Keratinocyte (primary cell): ENCODE results near the gene ZBTB46. TPM values are rescaled to one million over a fixed set of nuclear protein-coding genes. Genes with fewer than 3 reads are reported as not detected.

Experiments
- DNase-seq: peaks from one replicate; pipeline ENCODE4 v3.0.0-alpha.2; 2011; ENCODE audit warnings: low read depth, missing footprints, low spot score
- FAIRE-seq: peaks from 2 replicates; lab custom pipeline; 2011; peaks lifted over from hg19 to GRCh38; lab: Jason Lieb, UNC
- H2AFZ ChIP-seq: 2 replicates; pipeline ENCODE4 v1.6.0; 2012; ENCODE audit warnings: low read length, control low read depth, inconsistent platforms; ENCODE audit not compliant: control insufficient read depth
- H3K27ac ChIP-seq: 2 replicates; pipeline ENCODE4 v1.5.1; 2011; ENCODE audit warnings: low read length; ENCODE audit not compliant: control insufficient read depth, insufficient read depth
- H3K27me3 ChIP-seq: 3 replicates; pipeline ENCODE4 v1.6.0; 2011; ENCODE audit warnings: low read length; ENCODE audit not compliant: control insufficient read depth, insufficient read depth; ENCODE audit errors: extremely low read depth
- H3K36me3 ChIP-seq, 2 experiments: 2 replicates in 1 of 2; 3 replicates in 1 of 2; pipeline ENCODE4 v1.5.1; 2011; ENCODE audit warnings: low read length in 2 of 2, mild to moderate bottlenecking in 1 of 2; ENCODE audit not compliant: control insufficient read depth in 2 of 2, insufficient read depth in 2 of 2; ENCODE audit errors: extremely low read depth in 1 of 2
- H3K4me1 ChIP-seq: 3 replicates; pipeline ENCODE4 v1.5.1; 2011; ENCODE audit warnings: low read length; ENCODE audit not compliant: control insufficient read depth, insufficient read depth; ENCODE audit errors: extremely low read depth
- H3K4me2 ChIP-seq: 3 replicates; pipeline ENCODE4 v1.6.0; 2011; ENCODE audit warnings: low read depth, low read length; ENCODE audit not compliant: control insufficient read depth, insufficient read depth; ENCODE audit errors: extremely low read depth
- H3K4me3 ChIP-seq, 3 experiments: fragments of 200-600 bp in 1 of 3; sonication (generic) in 1 of 3; 2 replicates in 2 of 3; 3 replicates in 1 of 3; pipeline ENCODE4 v1.5.1; 2011 to 2016; ENCODE audit warnings: low read length in 3 of 3, mild to moderate bottlenecking in 3 of 3, control low read depth in 2 of 3, inconsistent platforms in 1 of 3, low read depth in 1 of 3, mixed read lengths in 1 of 3, mixed run types in 1 of 3, moderate library complexity in 1 of 3; ENCODE audit not compliant: control insufficient read depth in 2 of 3, insufficient read depth in 2 of 3; ENCODE audit errors: extremely low read depth in 1 of 3
- H3K79me2 ChIP-seq: 2 replicates; pipeline ENCODE4 v1.6.0; 2012; ENCODE audit warnings: low read length; ENCODE audit not compliant: control insufficient read depth, insufficient read depth
- H3K9ac ChIP-seq: 3 replicates; pipeline ENCODE4 v1.6.0; 2011; ENCODE audit warnings: low read length; ENCODE audit not compliant: control insufficient read depth, insufficient read depth; ENCODE audit errors: extremely low read depth
- H3K9me1 ChIP-seq: 3 replicates; pipeline ENCODE4 v1.6.0; 2011; ENCODE audit warnings: low read length; ENCODE audit not compliant: control insufficient read depth, insufficient read depth; ENCODE audit errors: extremely low read depth
- H3K9me3 ChIP-seq: 2 replicates; pipeline ENCODE4 v1.5.1; 2012; ENCODE audit warnings: low read depth, low read length; ENCODE audit not compliant: control insufficient read depth
- H4K20me1 ChIP-seq: 3 replicates; pipeline ENCODE4 v1.6.0; 2011; ENCODE audit warnings: low read length; ENCODE audit not compliant: control insufficient read depth, insufficient read depth; ENCODE audit errors: extremely low read depth
- EZH2 ChIP-seq: IDR thresholded peaks from one replicate; pipeline ENCODE4 v1.6.1; 2012; ENCODE audit warnings: inconsistent platforms, mild to moderate bottlenecking, low read length, moderate library complexity
- dilution Hi-C: fragments of 300-500 bp; cut with MboI; formaldehyde crosslinking; loops from one replicate; pipeline ENCODE4 v1.7.0; 2020; ENCODE audit warnings: low sequenced_read_pairs; ENCODE audit not compliant: extremely low pct_ligation_motif_present
- polyA plus RNA-seq, 5 experiments: library from polyadenylated mRNA; depleted of rRNA in 3 of 5; stranded (reverse) in 3 of 5; stranded (forward) in 1 of 5; unstranded in 1 of 5; fragments of >200 nt; gene quantifications; 1 replicate in 1 of 5; 2 replicates in 3 of 5; 3 replicates in 1 of 5; pipeline versions ENCODE4 v1.2.1 to v1.2.3, GENCODE V29; 2011 to 2012; ENCODE audit warnings: missing spikeins in 2 of 5, low read depth in 1 of 5, low replicate concordance in 1 of 5
- TF ChIP-seq, protein P1 (sequence below), 3 experiments: IDR thresholded peaks in 1 of 3; conservative IDR thresholded peaks in 1 of 3; optimal IDR thresholded peaks in 1 of 3; 2 replicates in 2 of 3; 3 replicates in 1 of 3; pipeline versions ENCODE3 to v1.5.1; 2011; ENCODE audit warnings: low read length in 3 of 3, mild to moderate bottlenecking in 3 of 3, moderate library complexity in 2 of 3, control low read depth in 1 of 3, inconsistent platforms in 1 of 3; ENCODE audit not compliant: insufficient read depth in 2 of 3; ENCODE audit errors: extremely low read depth in 1 of 3

The ZBTB46 gene
- polyA plus RNA-seq, 1 donor (not counting 4 experiments of a cell fraction or from before 2014, with no cell fraction given), result 0.12 TPM

DNA sequence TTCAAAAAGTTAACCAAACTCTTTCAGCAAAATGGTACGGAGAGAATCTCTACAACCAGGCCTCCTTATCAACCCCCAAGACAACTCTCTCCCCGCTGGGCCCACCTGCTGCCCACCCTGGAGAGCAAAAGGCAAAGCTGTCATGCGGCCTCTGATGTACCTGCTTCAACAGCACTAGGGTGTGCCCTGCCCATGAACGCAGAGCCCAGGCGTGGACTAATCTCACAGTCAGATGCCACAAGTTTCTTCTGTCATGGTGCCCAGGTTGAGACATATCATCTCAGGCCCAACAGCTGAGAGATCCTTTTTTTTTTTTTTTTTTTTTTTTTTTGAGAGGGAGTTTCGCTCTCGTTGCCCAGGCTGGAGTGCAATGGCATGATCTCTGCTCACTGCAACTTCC, 65.2 kb downstream of the ZBTB46 start:
- Histone ChIP-seq H3K4me3 (no peak overlapping the region), H3K4me1 (no peaks in the 10 kb centered on the region), H2AFZ (no peak overlapping the region), H3K36me3 (no peaks in the 10 kb centered on the region), H3K9me3 (no peaks in the 10 kb centered on the region), H3K27me3 (peaks cover 8% of the 10 kb centered on the region), H3K4me2 (no peak overlapping the region), H3K9ac (no peak overlapping the region), H3K9me1 (no peaks in the 10 kb centered on the region), H4K20me1 (no peaks in the 10 kb centered on the region), H3K79me2 (no peaks in the 10 kb centered on the region), H3K27ac (no peak overlapping the region)
- no peak for DNase-seq
- no peak for TF ChIP-seq EZH2
- TF ChIP-seq, protein P1, sequence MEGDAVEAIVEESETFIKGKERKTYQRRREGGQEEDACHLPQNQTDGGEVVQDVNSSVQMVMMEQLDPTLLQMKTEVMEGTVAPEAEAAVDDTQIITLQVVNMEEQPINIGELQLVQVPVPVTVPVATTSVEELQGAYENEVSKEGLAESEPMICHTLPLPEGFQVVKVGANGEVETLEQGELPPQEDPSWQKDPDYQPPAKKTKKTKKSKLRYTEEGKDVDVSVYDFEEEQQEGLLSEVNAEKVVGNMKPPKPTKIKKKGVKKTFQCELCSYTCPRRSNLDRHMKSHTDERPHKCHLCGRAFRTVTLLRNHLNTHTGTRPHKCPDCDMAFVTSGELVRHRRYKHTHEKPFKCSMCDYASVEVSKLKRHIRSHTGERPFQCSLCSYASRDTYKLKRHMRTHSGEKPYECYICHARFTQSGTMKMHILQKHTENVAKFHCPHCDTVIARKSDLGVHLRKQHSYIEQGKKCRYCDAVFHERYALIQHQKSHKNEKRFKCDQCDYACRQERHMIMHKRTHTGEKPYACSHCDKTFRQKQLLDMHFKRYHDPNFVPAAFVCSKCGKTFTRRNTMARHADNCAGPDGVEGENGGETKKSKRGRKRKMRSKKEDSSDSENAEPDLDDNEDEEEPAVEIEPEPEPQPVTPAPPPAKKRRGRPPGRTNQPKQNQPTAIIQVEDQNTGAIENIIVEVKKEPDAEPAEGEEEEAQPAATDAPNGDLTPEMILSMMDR (optimal IDR thresholded peaks at IDR 0.05 in 1 of 3, IDR thresholded peaks at IDR 0.05 in 1 of 3, conservative IDR thresholded peaks at IDR 0.05 in 1 of 3; ENCODE audit: extremely low read depth in 1 of 3, insufficient read depth in 2 of 3, low read length in 3 of 3), result no peak
- dilution Hi-C loops, result no loop called here
- FAIRE-seq, result no peak

DNA sequence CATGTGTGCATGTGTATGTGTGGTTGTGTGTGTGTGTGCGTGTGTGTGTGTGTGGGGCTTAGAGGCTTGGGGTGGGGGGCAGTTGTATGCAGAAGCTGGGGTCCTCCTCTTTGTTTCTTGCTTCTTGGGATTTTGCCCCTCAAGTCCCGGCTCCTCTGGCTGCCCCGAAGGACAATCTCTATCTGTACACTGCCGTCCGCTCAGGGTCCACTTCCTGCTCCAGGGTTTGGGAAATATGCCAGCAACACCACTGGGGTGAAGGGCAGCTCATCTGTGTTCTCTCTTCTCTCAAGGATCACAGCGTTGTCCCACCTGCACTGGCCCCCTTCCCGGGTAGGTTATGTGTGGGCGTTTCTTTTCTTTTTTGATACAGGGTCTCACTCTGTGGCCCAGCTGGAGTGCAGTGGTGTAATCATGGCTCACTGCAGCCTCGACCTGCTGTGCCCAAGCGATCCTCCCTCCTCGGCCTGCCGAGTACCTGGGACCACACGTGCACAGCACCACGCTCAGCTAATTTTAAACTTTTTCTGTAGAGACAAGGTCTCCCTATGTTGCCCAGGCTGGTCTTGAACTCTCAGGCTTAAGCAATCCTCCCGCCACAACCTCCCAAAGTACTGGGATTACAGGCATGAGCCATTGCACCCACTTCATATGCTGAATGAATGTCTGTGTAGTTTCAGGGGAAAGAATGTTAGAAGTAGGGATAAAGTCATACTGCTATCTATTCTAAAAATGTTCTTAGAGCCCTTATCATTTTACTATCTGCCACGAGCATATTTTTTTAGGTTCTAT, 65.8 kb downstream of the ZBTB46 start:
- Histone ChIP-seq H3K9me3 (no peaks in the 10 kb centered on the region), H3K4me1 (no peaks in the 10 kb centered on the region), H3K27me3 (peaks cover 8% of the 10 kb centered on the region), H2AFZ (no peak overlapping the region), H3K4me2 (no peak overlapping the region), H3K36me3 (no peaks in the 10 kb centered on the region), H3K9ac (no peak overlapping the region), H3K9me1 (no peaks in the 10 kb centered on the region), H4K20me1 (no peaks in the 10 kb centered on the region), H3K4me3 (no peak overlapping the region), H3K79me2 (no peaks in the 10 kb centered on the region), H3K27ac (no peak overlapping the region)
- FAIRE-seq, result no peak
- dilution Hi-C loops, result no loop called here
- no peak for DNase-seq
- TF ChIP-seq, protein P1 (optimal IDR thresholded peaks at IDR 0.05 in 1 of 3, IDR thresholded peaks at IDR 0.05 in 1 of 3, conservative IDR thresholded peaks at IDR 0.05 in 1 of 3; ENCODE audit: extremely low read depth in 1 of 3, insufficient read depth in 2 of 3, low read length in 3 of 3), result no peak
- no peak for TF ChIP-seq EZH2
